GM19043 (cell line): Measurements from ENCODE around the gene MCEMP1.

Experiments used
- ATAC-seq: cut with Tn5 transposase; IDR thresholded peaks from one replicate; pipeline ENCODE4 v1.9.1; 2021; ENCODE audit warnings: low read depth; ENCODE audit not compliant: unreplicated experiment

MCEMP1 gene

DNA sequence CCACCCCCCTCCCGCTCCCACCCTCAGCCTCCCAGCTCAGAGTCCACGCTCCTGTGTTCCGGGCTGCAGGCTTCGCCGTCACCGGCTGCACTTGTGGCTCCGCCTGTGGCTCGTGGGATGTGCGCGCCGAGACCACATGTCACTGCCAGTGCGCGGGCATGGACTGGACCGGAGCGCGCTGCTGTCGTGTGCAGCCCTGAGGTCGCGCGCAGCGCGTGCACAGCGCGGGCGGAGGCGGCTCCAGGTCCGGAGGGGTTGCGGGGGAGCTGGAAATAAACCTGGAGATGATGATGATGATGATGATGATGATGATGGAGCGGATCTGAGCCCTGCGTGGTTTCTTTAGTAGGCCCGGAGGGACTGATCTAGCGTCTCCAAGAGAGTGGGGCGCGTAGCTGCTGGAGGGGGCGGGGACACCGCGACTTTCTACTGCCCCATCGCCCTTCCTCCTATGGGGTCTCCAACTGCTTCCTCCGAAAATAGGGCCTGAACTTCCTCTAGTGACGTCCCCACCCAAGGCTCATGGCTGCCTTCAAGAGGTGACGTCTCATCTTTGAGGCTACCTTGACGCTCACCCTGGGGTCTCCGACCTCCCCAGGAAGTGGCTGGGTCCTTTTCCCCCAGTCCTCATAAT lies 6.6 kb upstream of the MCEMP1 start:
- ATAC-seq, result no peak

DNA sequence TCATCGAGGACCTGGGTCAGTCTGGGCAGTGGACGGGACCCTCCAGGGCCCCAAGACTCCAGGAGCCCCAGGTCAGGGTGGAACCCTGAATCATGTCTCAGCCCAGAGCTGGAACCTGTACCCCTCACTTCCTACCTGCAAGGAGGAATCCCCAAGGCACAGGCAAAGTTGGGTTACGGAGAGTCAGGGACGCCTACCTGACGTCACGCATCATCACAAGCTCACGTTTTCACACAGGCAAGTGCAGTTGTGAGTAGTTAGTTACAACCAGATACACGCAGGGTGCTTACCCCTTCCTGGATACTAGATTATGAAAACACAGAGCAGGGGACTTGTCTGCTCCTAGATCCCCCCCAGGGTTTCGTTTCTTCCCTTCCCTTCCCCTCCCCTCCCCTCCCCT lies 6.1 kb upstream of the MCEMP1 start:
- ATAC-seq, result no peak

DNA sequence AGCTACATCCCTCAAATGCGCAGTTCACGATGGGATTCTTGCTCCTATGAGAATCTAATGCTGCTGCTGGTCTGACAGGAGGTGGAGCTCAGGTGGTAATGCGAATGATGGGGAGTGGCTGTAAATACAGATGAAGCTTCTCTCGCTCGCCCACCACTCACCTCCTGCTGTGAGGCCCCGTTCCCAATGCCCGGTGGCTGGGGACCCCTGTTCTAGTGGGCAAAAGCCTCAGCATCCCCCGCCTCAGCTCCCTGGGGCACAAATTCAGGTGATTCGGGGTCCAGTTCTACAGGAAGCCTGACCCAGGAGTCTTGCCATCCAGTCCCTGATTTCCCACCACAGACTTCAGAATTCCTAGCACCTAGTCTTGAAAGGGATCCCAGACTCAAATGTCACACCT lies 4.4 kb upstream of the MCEMP1 start:
- no peak for ATAC-seq

DNA sequence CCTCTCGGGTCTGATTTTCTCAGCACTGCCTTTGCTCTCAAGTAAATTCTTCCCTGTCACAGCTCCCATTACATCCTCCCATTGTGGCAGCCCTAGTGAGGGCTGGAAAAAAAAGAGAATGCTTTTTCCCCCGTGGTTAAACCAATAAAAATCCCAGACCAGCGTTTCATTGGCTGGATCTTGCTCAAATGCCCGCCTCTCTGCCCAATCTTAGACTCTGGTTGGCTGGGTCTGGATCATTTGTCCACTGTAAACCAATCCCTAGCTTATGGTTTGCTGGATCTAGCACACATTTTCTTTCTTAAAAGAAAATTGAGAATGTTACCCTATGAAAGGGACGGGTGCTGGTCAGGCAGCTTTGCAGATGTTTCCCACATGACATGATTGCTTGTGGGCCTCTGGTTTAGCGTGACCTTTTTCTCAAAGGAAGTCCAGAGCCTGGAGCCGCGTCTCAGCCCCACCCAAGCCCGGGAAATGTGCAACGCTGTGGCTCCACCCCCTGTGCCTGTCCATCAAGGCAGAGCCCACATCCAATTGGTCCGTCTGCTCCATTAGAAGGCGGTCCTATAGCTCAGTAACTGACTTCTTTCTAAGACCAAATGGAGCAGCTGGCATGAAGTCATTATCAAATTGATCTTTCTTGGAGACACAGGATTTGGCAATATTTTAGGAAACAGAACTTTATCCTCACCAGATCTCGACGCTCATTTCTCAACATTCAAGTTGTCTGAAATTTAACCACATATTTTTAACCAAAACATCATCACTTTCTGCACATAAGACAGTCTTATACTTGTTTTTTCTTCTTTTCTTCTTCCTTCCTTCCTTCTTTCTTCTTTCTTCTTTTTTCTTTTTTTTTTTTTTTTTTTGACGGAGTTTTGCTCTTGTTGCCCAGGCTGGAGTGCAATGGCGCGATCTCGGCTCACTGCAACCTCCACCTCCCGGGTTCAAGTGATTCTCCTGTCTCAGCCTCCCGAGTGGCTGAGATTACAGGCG lies 2.6 kb upstream of the MCEMP1 start:
- ATAC-seq, result no peak

DNA sequence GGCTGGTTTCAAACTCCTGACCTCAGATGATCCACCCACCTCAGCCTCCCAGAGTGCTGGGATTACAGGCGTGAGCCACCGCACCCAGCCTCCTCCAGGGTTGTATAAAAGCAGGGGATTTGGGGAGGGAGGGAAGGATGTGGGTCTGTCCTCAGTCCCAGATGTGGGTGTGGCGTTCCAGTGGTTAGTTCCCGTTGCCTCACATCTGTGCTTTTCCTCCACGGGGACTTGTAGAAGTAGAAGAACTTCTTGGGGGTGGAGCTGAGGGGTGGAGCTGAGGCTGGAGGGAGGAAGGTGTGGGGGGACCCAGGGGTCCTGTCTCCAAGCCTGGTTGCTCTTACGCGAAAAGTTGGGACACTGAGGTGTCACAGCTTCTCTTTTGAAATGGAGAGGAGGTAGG lies 514 bp upstream of the MCEMP1 start:
- ATAC-seq, result no peak

DNA sequence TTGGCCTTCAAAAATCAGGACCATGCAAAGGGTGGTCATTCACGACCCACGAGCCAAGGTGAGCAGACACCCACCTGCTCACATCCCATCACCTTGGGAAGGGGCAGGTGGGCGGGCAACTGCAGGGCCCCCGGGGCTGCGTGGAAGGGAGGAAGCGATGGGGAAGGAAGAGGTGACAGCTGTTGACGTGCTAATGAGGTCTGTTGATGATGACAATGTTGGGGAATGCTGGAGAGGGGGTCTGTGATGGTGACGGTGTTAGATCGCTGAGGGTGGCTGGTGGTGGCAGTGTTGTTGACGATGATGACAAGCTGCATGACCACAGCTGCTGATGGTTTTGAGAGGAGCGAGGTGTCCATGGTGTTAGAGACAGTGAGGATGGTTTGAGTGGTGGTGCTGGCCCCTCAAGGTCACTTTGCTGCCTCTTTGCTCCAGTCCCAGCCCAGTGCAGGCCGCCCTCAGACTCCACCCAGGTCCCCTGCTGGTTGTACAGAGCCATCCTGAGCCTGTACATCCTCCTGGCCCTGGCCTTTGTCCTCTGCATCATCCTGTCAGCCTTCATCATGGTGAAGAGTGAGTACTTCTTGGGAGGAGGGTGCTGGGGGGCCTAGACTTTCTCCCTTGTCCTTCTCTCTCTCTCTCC lies 900 bp downstream of the MCEMP1 start:
- no peak for ATAC-seq

DNA sequence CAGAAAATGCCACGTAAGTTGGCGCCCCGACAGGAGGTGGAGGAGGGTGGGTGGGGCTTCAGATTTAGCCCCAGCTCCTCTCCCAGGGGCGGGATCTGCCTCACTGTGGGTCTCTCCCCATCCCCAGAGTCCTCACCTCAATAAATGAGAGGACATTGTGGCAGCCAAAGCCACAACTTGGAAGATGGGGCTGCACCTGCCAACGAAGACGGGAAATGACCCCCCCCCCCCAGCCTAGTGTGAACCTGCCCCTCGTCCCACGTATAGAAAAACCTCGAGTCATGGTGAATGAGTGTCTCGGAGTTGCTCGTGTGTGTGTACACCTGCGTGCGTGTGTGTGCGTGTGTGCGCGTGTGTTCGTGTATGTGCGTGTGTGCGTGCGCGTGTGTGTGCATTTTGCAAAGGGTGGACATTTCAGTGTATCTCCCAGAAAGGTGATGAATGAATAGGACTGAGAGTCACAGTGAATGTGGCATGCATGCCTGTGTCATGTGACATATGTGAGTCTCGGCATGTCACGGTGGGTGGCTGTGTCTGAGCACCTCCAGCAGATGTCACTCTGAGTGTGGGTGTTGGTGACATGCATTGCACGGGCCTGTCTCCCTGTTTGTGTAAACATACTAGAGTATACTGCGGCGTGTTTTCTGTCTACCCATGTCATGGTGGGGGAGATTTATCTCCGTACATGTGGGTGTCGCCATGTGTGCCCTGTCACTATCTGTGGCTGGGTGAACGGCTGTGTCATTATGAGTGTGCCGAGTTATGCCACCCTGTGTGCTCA lies 2.3 kb downstream of the MCEMP1 start:
- ATAC-seq, result no peak

DNA sequence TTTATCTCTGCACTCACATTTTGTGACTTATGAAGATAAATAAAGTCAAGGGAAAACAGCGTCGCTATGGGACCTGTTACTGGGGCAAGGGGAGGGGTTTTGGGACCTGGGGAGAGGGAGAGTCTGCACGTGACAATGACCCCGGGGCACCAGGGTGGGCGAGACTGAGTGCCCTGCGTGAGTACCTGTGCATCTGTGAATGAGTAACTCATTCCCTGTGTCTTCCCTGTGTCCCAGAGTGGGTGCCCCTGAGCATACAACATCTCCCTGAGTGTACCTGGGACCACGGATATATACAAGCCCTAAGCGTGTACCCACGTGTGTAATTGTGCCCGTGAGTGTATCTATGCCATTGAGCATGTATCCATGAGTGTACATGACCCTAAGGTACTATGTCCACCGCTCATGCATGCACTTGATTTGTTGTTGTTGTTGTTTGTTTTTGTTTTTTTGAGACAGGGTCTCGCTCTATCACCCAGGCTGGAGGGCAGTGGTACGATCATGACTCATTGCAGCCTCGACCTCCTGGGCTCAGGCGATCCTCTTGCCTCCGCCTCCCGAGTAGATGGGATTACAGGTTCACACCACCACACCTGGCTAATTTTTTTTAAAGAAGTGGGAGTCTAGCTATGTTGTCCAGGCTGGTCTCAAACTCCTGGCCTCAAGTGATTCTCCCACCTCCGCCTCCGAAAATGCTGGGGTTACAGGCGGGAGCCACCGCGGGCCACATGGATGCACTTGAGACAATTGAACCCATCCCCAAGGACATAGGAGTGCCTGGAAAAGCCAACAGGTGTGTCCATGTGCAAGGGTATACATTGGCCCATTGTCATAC lies 3.1 kb downstream of the MCEMP1 start:
- ATAC-seq, result no peak

DNA sequence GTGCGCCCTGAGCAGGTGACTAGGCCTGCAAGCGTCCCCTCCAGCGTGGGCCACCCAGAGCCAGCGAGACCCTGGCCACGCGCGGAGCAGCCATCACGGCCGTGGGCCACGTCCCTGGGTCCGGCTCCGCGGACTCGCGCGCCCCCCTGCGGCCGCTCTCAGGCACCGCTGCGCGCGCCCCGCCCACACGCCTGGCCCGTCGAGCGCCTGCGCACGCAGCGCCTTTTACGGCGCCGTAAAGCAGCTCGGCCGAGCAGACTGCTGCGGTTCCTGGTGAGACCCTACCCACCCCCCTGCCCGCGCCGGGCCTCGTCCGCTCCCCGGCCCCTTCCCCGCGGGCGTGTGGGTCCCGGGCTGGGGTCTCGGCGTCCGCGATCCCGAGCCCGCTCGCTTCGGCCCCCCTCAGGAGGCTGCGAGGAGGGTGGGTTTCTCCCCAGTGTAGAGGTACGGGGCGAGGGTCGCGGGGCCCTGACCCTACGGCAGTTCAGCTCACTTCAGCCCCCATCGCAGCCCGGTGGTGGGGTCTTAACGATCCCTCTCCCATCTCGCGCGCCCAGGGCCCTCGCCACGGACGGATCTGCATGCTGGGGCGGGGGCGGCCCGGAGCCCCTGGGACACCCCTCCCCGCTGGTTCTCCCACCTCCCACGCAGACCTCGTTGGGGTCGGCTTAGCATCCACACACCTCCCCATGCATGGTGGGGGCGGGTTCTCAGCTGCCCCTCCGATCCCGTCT lies 3.9 kb downstream of the MCEMP1 start, which contains the start of gene TRAPPC5:
Gene TRAPPC5 (plus strand): TSS at position 228 of the 734 bp plus-strand sequence. CDS start 1,421 bp downstream, outside the sequence.
- ATAC-seq, result no peak

DNA sequence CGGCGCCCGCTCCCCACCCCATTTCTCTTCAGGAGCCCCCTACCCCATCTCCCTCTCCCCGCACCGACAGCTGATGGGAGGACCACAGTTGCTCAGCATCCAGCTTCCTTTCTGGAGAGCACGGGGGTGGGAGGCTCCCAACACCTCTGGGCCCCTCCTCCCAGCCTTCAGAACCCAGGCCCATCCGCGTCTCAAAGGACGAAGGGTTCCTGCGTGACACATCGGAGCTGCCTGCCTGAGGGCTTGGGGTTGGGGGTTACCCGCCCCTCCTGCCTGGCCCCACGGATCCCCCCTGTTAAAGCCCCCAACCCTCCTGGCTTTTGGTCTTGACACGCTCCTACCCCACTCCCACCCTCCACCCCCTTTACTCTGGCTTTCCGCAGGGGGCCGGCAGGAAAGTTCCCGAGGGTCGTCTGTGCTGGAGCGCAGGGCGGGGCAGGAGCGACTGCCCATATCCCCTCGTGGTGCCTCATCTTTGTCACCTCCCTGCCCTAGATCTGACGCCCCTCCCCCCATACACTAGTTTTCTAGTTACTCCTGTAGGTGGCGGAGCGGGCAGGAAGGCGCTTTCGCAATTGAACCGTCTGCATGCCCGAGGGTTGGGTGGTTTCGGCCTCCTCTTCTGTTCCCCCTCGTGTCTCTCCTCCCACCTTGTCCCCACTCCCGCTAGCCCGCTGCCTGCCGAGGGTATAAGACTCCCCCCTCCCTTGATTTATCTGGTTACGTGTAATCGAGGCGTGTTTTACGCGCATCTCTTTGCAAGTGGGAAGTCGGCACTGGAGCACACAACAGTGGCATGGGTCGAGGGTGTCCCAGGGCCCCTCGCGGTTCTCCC lies 4.7 kb downstream of the MCEMP1 start:
- no peak for ATAC-seq

DNA sequence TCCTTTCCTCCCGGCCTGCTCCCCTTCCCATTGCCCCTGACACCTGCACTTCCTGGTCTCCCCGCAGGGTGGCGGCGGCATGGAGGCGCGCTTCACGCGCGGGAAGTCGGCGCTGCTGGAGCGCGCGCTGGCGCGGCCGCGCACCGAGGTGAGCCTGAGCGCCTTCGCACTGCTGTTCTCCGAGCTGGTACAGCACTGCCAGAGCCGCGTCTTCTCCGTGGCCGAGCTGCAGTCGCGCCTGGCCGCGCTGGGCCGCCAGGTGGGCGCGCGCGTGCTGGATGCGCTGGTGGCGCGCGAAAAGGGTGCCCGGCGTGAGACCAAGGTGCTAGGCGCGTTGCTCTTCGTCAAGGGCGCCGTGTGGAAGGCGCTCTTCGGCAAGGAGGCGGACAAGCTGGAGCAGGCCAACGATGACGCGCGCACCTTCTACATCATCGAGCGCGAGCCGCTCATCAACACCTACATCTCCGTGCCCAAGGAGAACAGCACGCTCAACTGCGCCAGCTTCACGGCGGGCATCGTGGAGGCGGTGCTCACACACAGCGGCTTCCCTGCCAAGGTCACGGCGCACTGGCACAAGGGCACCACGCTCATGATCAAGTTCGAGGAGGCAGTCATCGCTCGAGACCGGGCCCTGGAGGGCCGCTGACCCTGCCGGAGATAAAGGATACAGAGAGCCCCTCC lies 5.4 kb downstream of the MCEMP1 start:
- no peak for ATAC-seq

DNA sequence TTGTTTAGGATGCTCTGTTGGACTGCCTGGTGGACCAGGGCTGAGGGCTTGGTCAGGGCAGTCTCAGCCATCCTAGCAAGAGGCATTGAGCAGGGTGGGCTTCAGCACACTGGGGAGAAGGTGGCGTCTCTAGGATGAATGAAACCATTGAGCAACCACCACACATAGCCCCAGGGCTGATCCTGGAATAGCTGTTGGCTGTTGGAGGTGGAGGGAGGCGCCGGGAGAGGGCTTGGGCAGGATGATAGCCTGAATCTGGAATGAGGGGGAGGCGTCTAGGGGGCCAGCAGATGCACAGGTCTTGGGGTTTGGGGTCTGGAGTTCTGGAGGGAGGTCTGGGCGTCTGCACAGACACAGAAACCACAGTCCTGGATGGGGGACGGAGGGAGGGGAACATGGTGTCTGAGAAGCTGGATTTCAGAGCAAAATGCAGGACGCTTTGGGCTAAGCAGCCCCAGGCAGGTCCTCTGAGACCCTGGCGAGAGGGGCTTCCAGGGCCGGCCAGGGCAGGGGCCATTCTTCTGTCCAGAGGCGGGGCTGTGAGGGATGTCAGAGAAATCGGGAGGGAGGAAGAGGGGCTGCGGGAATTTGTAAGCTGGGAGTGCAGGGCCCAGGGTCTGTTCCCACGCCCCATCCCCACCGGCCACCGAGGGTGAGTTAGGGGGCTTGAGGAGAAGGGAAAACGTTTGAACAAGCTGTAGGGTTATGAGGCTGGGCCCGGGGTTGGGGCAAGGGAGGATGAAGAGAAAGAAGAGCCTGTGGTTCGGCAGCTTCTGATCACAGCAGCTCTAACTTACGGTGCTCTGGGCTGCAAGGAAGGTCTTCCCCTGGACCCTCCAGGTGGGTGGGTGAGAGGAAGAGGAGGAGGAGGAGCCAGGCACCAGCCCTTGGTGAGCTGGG lies 8.9 kb downstream of the MCEMP1 start:
- no peak for ATAC-seq

DNA sequence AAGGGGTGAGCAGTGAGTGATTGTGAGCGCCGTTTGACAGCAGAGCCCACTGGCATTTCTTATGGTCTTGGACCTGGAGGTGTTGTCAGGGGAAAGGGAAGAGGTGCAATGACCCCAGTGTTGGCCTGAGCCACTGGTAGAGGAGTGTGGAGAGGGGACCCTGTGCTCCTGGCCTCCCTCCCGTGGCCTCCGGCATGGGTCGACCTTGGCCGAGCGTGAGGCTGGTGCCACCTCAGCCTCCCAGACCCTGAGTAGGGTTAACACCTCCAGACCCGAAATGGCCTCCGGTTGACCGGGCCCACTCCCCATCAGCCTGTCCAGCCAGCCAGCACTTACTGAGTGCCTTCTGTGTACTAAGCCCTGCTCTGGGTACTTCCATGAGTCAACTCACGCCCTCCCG lies 10.3 kb downstream of the MCEMP1 start:
- no peak for ATAC-seq

DNA sequence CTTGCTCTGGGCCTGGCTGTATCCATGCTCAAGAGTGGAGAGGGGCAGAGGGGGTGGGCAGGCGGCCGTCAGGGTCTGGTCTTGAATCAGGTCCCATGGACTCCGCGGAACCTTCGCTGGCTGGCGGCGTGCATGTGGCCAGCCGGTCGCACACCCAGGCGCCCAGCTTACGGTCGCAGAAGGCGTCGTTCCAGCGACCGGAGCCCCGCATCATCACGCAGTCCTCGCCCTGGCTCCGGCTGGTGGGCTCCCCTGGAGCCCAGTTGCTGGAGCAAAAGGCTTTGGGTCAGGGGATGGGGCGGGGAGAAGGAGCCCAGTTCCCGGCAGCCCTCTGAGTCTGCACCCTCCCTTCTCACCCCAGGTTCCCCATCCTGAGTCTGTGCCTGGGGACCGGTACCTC lies 12.3 kb downstream of the MCEMP1 start:
- no peak for ATAC-seq

DNA sequence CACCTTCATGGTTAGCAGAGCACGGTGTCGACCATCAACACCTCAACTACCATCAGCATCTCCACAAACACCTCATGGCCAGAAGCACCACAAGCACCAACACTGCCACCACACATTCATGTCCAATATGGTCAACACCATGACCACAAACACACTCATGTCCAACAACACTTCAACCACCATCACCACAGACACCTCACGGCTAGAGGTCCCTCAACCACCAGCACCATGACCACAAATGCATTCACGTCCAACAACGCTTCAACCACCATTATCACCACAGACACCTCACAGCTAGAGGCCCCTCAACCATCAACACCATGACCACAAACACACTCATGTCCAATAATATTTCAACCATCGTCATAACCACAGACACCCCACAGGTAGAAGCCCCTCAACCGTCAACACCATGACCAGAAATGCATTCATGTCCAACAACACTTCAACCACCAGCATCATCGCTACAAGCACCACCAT lies 13.9 kb downstream of the MCEMP1 start:
- ATAC-seq, result no peak

DNA sequence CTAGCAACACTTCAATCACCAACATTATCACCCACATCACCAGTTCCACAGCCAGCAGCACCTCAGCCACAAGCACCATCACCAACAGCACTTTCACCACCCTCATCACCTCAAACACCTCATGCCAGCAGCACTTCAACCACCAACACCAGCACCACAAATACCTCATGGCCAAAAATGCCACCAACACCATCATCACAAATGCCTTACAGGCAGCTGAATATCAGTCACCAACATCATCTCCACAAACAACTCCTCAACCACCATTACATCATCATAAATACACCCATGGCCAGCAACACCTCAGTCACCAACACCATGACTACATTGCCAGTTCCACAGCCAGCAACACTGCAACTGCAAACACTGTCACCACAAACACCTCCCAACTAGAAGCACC lies 14.6 kb downstream of the MCEMP1 start:
- no peak for ATAC-seq
